B cell (primary cell): ENCODE data around the gene RBMS3. TPM values are rescaled to one million over a fixed set of nuclear protein-coding genes. Genes with fewer than 3 reads are reported as not detected.

ENCODE experiments used
- ATAC-seq: fragments of 200-7000 bp; cut with Tn5 transposase; one replicate; pipeline ENCODE4 v1.10.0; 2021; ENCODE audit warnings: low read depth, mild to moderate bottlenecking, moderate number of reproducible peaks, moderate library complexity
- CTCF ChIA-PET: fragments of 350-600 bp; sonication (Branson Sonifier 250); formaldehyde crosslinking; loops from one replicate; lab custom pipeline; 2021; ENCODE audit warnings: antibody characterized with exemption, inconsistent platforms; lab: Charles Lee
- POLR2A ChIA-PET: fragments of 350-600 bp; sonication (Branson Sonifier 250); formaldehyde crosslinking; loops from one replicate; lab custom pipeline; 2021; ENCODE audit warnings: antibody characterized with exemption; lab: Charles Lee
- DNase-seq: peaks from one replicate; pipeline ENCODE4 v3.0.0; 2013
- H2AFZ ChIP-seq: 2 replicates; pipeline ENCODE4 v1.6.1; 2012; ENCODE audit warnings: mild to moderate bottlenecking, low read depth, low read length; ENCODE audit not compliant: insufficient read depth, poor library complexity, severe bottlenecking
- H3K27ac ChIP-seq, 2 donors: 1 replicate in 1 of 2; 2 replicates in 1 of 2; pipeline ENCODE4 v1.5.1; 2012 to 2013; ENCODE audit warnings: low read length in 2 of 2, mild to moderate bottlenecking in 2 of 2, moderate library complexity in 1 of 2
- H3K27me3 ChIP-seq, 4 experiments: fragments of 200-600 bp in 1 of 4; sonication (generic) in 1 of 4; replicated peaks in 1 of 4; 1 replicate in 2 of 4; 2 replicates in 2 of 4; pipeline versions ENCODE4 v1.6.1 to v1.7.0; 2013 to 2016; ENCODE audit warnings: low read length in 3 of 4, mild to moderate bottlenecking in 2 of 4, mixed read lengths in 1 of 4, moderate library complexity in 1 of 4; ENCODE audit not compliant: insufficient read depth in 4 of 4, control insufficient read depth in 3 of 4; ENCODE audit errors: control extremely low read depth in 1 of 4
- H3K36me3 ChIP-seq, 2 experiments: replicated peaks in 1 of 2; 1 replicate in 1 of 2; 2 replicates in 1 of 2; pipeline versions ENCODE4 v1.6.1 to v1.7.1; 2013; ENCODE audit warnings: low read length in 1 of 2; ENCODE audit not compliant: insufficient read depth in 2 of 2, control insufficient read depth in 1 of 2; ENCODE audit errors: control extremely low read depth in 1 of 2, extremely low read depth in 1 of 2
- H3K4me1 ChIP-seq, 2 donors: fragments of 200-600 bp in 1 of 2; sonication (generic) in 1 of 2; 1 replicate in 1 of 2; 2 replicates in 1 of 2; pipeline versions ENCODE4 v1.5.1 to v1.6.1; 2013 to 2017; ENCODE audit warnings: low read length in 2 of 2; ENCODE audit not compliant: control insufficient read depth in 2 of 2, insufficient read depth in 2 of 2
- H3K4me2 ChIP-seq: replicated peaks from 2 replicates; pipeline ENCODE3; 2012; ENCODE audit warnings: mild to moderate bottlenecking, low read depth, low read length; ENCODE audit not compliant: poor library complexity, severe bottlenecking
- H3K4me3 ChIP-seq, 5 experiments: fragments of 200-600 bp in 1 of 5; sonication (generic) in 1 of 5; 1 replicate in 3 of 5; 2 replicates in 2 of 5; pipeline versions ENCODE4 v1.5.1 to v1.7.0; 2011 to 2016; ENCODE audit warnings: low read length in 4 of 5, mild to moderate bottlenecking in 4 of 5, low read depth in 2 of 5, control low read depth in 1 of 5, moderate library complexity in 1 of 5; ENCODE audit not compliant: insufficient read depth in 1 of 5; ENCODE audit errors: control extremely low read depth in 1 of 5, extremely low read depth in 1 of 5
- H3K79me2 ChIP-seq: fragments of 200-600 bp; sonication (generic); one replicate; pipeline ENCODE4 v1.6.0; 2016; ENCODE audit warnings: low read length; ENCODE audit not compliant: control insufficient read depth, insufficient read depth
- H3K9ac ChIP-seq: fragments of 200-600 bp; sonication (generic); 2 replicates; pipeline ENCODE4 v1.6.1; 2017; ENCODE audit warnings: mild to moderate bottlenecking, low read length, moderate library complexity
- H3K9me3 ChIP-seq, 3 donors: one replicate each; pipeline versions ENCODE4 v1.6.1 to v1.7.1; 2013; ENCODE audit warnings: low read length in 2 of 3; ENCODE audit not compliant: control insufficient read depth in 2 of 3, insufficient read depth in 1 of 3; ENCODE audit errors: control extremely low read depth in 1 of 3
- H4K20me1 ChIP-seq: 2 replicates; pipeline ENCODE4 v1.6.0; 2012; ENCODE audit warnings: mild to moderate bottlenecking, low read length; ENCODE audit not compliant: insufficient read depth, control insufficient read depth, poor library complexity, severe bottlenecking
- H3K27ac Mint-ChIP-seq: one replicate; pipeline ENCODE4 v1.8.0; 2021; ENCODE audit warnings: mixed read lengths
- H3K27me3 Mint-ChIP-seq: one replicate; pipeline ENCODE4 v1.8.0; 2021; ENCODE audit warnings: mixed read lengths
- H3K4me1 Mint-ChIP-seq: one replicate; pipeline ENCODE4 v1.8.0; 2021; ENCODE audit warnings: mixed read lengths
- H3K4me3 Mint-ChIP-seq: one replicate; pipeline ENCODE4 v1.8.0; 2021; ENCODE audit warnings: mixed read lengths
- H3K9me3 Mint-ChIP-seq: one replicate; pipeline ENCODE4 v1.8.0; 2022; ENCODE audit warnings: mixed read lengths; ENCODE audit not compliant: insufficient read depth
- EZH2 ChIP-seq: IDR thresholded peaks from 2 replicates; pipeline ENCODE4 v1.6.1; 2012; ENCODE audit warnings: borderline replicate concordance, low read depth, mild to moderate bottlenecking, moderate library complexity, low read length; ENCODE audit not compliant: insufficient read depth, poor library complexity, severe bottlenecking
- WGBS: methylation state at CpG from one replicate; pipeline ENCODE4 v1.1.5; 2013; ENCODE audit warnings: missing lambda C conversion rate; ENCODE audit not compliant: insufficient coverage; 5-methylcytosine and 5-hydroxymethylcytosine counted together
- intact Hi-C: fragments of 100-400 bp; cut with micrococcal nuclease; formaldehyde crosslinking; loops from one replicate; pipeline ENCODE4 v1.10.0; 2022
- polyA plus RNA-seq: library from polyadenylated mRNA; depleted of rRNA; stranded (reverse); fragments of >200 nt; gene quantifications from 2 replicates; pipeline ENCODE4 v1.2.3, GENCODE V29; 2012
- total RNA-seq, 2 donors: library from RNA; stranded (reverse); fragments of 120-200 nt in 1 of 2; gene quantifications; 1 replicate in 1 of 2; 2 replicates in 1 of 2; pipeline versions ENCODE4 v1.2.3 to v1.2.4, GENCODE V29; 2013 to 2022
- TF ChIP-seq, protein P1 (sequence below): fragments of 200-600 bp; IDR thresholded peaks from one replicate; pipeline ENCODE4 v1.8.0; 2022; ENCODE audit warnings: antibody characterized with exemption, mild to moderate bottlenecking

The RBMS3 gene
- total and polyA plus RNA-seq, 2 donors (not counting 1 experiment from before 2014, with no cell fraction given) = not detected

DNA sequence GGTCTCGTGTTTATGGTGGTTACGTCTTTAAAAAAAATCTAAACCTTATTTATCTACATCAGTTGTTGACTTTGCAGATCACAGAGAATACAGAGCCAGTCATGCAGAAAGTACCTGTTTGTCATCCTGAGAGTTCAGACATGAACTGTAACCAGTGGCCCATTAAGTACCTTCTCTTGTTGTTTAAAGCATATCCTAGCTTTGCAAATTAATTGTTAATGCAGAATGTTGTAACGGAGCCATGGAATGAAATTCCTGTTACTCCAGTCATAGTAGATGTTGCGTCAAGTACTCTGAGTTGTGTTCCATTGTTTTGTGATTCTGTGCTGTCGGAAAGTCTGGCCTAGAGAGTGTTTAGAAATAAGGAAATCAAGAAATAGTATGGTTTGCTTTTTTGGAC is 205.2 kb downstream of the RBMS3 start:
- H3K36me3 ChIP-seq = no peaks in the 10 kb centered on the region
- H3K4me3 Mint-ChIP-seq = no peak overlapping the region
- no peaks in the 10 kb centered on the region for H3K9me3 ChIP-seq
- ChIA-PET POLR2A (no interaction called here), CTCF (interaction anchor here (1.6 kb wide), 1 partner anchor 13 kb away, joined by 3 read pairs; no protein-coding TSS in a partner anchor)
- no peaks in the 10 kb centered on the region for H3K27me3 Mint-ChIP-seq
- intact Hi-C loops = no loop called here
- peaks cover 3% of the 10 kb centered on the region for H3K9me3 Mint-ChIP-seq
- no peak overlapping the region for H3K4me3 ChIP-seq
- no peaks in the 10 kb centered on the region for H3K4me1 ChIP-seq
- no peak overlapping the region for H2AFZ ChIP-seq
- no peak for DNase-seq
- no peaks in the 10 kb centered on the region for H4K20me1 ChIP-seq
- WGBS = 93% methylated on average over 2 of the region's 5 CpGs
- TF ChIP-seq EZH2 = no peak
- TF ChIP-seq, protein P1, sequence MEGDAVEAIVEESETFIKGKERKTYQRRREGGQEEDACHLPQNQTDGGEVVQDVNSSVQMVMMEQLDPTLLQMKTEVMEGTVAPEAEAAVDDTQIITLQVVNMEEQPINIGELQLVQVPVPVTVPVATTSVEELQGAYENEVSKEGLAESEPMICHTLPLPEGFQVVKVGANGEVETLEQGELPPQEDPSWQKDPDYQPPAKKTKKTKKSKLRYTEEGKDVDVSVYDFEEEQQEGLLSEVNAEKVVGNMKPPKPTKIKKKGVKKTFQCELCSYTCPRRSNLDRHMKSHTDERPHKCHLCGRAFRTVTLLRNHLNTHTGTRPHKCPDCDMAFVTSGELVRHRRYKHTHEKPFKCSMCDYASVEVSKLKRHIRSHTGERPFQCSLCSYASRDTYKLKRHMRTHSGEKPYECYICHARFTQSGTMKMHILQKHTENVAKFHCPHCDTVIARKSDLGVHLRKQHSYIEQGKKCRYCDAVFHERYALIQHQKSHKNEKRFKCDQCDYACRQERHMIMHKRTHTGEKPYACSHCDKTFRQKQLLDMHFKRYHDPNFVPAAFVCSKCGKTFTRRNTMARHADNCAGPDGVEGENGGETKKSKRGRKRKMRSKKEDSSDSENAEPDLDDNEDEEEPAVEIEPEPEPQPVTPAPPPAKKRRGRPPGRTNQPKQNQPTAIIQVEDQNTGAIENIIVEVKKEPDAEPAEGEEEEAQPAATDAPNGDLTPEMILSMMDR = no peak
- H3K9ac ChIP-seq = no peak overlapping the region
- H3K4me2 ChIP-seq = no peak overlapping the region
- no peaks in the 10 kb centered on the region for H3K79me2 ChIP-seq
- no peak overlapping the region for H3K27ac ChIP-seq
- no peak overlapping the region for H3K27ac Mint-ChIP-seq
- no peaks in the 10 kb centered on the region for H3K27me3 ChIP-seq
- ATAC-seq = no peak
- no peaks in the 10 kb centered on the region for H3K4me1 Mint-ChIP-seq

DNA sequence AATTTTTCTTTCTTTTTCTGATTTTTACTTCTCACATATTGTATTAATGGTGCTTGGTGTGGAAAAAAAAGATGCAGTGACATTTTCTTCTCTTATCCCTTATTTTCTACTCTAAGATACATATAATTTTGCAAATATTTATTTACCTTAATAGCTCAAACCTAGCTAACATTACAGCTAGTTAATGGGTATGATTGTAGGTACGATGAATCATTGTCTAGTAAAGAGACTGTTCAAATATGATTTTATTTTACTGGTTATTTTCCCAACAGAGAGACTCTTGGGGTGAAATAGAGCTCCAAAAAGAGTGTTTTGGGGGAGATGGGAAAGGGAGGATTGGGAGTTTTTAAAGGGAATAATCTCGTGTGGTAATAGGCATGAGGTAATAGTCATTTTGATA is 206.0 kb downstream of the RBMS3 start:
- DNase-seq (no peak), ATAC-seq (no peak)
- no peak for TF ChIP-seq EZH2
- TF ChIP-seq, protein P1 = no peak
- H3K9ac ChIP-seq = no peak overlapping the region
- H3K27ac Mint-ChIP-seq = no peak overlapping the region
- intact Hi-C loops = no loop called here
- H3K27ac ChIP-seq = no peak overlapping the region
- no peaks in the 10 kb centered on the region for H3K27me3 ChIP-seq
- no CpG with 5 or more reads among the region's 2 CpGs for WGBS
- H3K4me1 Mint-ChIP-seq = no peaks in the 10 kb centered on the region
- no peak overlapping the region for H3K4me3 Mint-ChIP-seq
- H3K4me1 ChIP-seq = no peaks in the 10 kb centered on the region
- H2AFZ ChIP-seq = no peak overlapping the region
- no peaks in the 10 kb centered on the region for H3K27me3 Mint-ChIP-seq
- POLR2A ChIA-PET = no interaction called here
- H4K20me1 ChIP-seq = no peaks in the 10 kb centered on the region
- no peaks in the 10 kb centered on the region for H3K79me2 ChIP-seq
- H3K4me2 ChIP-seq = no peak overlapping the region
- peaks cover 3% of the 10 kb centered on the region for H3K9me3 Mint-ChIP-seq
- H3K4me3 ChIP-seq = no peak overlapping the region
- H3K36me3 ChIP-seq = no peaks in the 10 kb centered on the region
- CTCF ChIA-PET = no interaction called here
- no peaks in the 10 kb centered on the region for H3K9me3 ChIP-seq
